GM19455 (cell line): ENCODE results near the gene INTS7.

Source experiments
- ATAC-seq: cut with Tn5 transposase; IDR thresholded peaks from one replicate; pipeline ENCODE4 v1.9.1; 2021; ENCODE audit not compliant: unreplicated experiment

INTS7 gene

GRCh38 chr1:211910913-211911485, 124.4 kb downstream of the INTS7 start:
- ATAC-seq, result no peak

GRCh38 chr1:211910113-211910884, 125.1 kb downstream of the INTS7 start:
- ATAC-seq, result no peak

- ATAC-seq, result no peak
Observed at GRCh38 chr1:211909395-211909794, 126.0 kb downstream of the INTS7 start.

GRCh38 chr1:211908951-211909350, 126.4 kb downstream of the INTS7 start:
- ATAC-seq, result no peak

GRCh38 chr1:211908453-211908852, 126.9 kb downstream of the INTS7 start:
- ATAC-seq, result peak; percentile 61

- ATAC-seq, result no peak
Observed at GRCh38 chr1:211903490-211904245, 131.7 kb downstream of the INTS7 start.

GRCh38 chr1:211902624-211903291, 132.6 kb downstream of the INTS7 start:
- ATAC-seq, result no peak

- no peak for ATAC-seq
Observed at GRCh38 chr1:211901945-211902344, 133.4 kb downstream of the INTS7 start.

GRCh38 chr1:211900441-211900840, 134.9 kb downstream of the INTS7 start:
- no peak for ATAC-seq

GRCh38 chr1:211896958-211897357, 138.4 kb downstream of the INTS7 start:
- no peak for ATAC-seq

GRCh38 chr1:211895126-211895759, 140.1 kb downstream of the INTS7 start:
- no peak for ATAC-seq

GRCh38 chr1:211894312-211894711, 141.0 kb downstream of the INTS7 start:
- no peak for ATAC-seq

- ATAC-seq, result no peak
Observed at GRCh38 chr1:211893260-211893659, 142.1 kb downstream of the INTS7 start.

GRCh38 chr1:211892577-211892976, 142.8 kb downstream of the INTS7 start:
- no peak for ATAC-seq

GRCh38 chr1:211891708-211892107, 143.6 kb downstream of the INTS7 start:
- ATAC-seq, result no peak
